K562 (cell line): ENCODE results near the gene SENP3. TPM values are rescaled to one million over a fixed set of nuclear protein-coding genes. Genes with fewer than 3 reads are reported as not detected.

Experiments used
- DACH1 ChIP-seq: fragments of 450-650 bp; IDR thresholded peaks from 2 replicates; pipeline ENCODE4 v1.6.1; 2018; ENCODE audit not compliant: partially characterized antibody
- ETV5 ChIP-seq: sonication (generic); formaldehyde crosslinking; IDR thresholded peaks from 2 replicates; pipeline ENCODE4 v1.4.0; 2020; ENCODE audit warnings: low read depth, mild to moderate bottlenecking, missing genetic modification reagents
- EWSR1 ChIP-seq: fragments of 450-650 bp; IDR thresholded peaks from 2 replicates; pipeline ENCODE4 v1.6.1; 2018; ENCODE audit warnings: borderline replicate concordance, mild to moderate bottlenecking, low read depth, moderate library complexity; ENCODE audit not compliant: partially characterized antibody
- HES1 ChIP-seq: fragments of 450-650 bp; IDR thresholded peaks from 2 replicates; pipeline ENCODE4 v1.6.1; 2016; ENCODE audit warnings: low read depth, mild to moderate bottlenecking, moderate library complexity
- HMGN3 ChIP-seq: IDR thresholded peaks from 2 replicates; pipeline ENCODE4 v1.6.1; 2011; ENCODE audit warnings: borderline replicate concordance, low read depth, mild to moderate bottlenecking, mixed read lengths, low read length; ENCODE audit not compliant: insufficient read length; ENCODE audit errors: extremely low read depth
- MCM2 ChIP-seq: fragments of 450-650 bp; IDR thresholded peaks from 2 replicates; pipeline ENCODE4 v1.6.1; 2017; ENCODE audit warnings: low read depth, mild to moderate bottlenecking
- RBM39 ChIP-seq: fragments of 200-400 bp; formaldehyde crosslinking; optimal IDR thresholded peaks from 2 replicates; pipeline ENCODE3; 2018; ENCODE audit warnings: low read depth, low read length
- REST ChIP-seq, 2 experiments: fragments of 450-650 bp; formaldehyde crosslinking in 1 of 2; IDR thresholded peaks; 2 replicates each; pipeline versions ENCODE4 v1.4.0 to v1.6.1; 2014 to 2020; ENCODE audit warnings: mild to moderate bottlenecking in 2 of 2, borderline replicate concordance in 1 of 2, low read depth in 1 of 2
- STAG1 ChIP-seq: sonication (generic); formaldehyde crosslinking; IDR thresholded peaks from 2 replicates; pipeline ENCODE4 v1.5.0; 2020; ENCODE audit warnings: missing genetic modification reagents, borderline replicate concordance
- TBL1XR1 ChIP-seq, 2 experiments: IDR thresholded peaks; 2 replicates each; pipeline ENCODE4 v1.6.1; 2012; ENCODE audit warnings: improper control_type of control experiment in 2 of 2, low read length in 2 of 2, mild to moderate bottlenecking in 1 of 2
- ZNF699 ChIP-seq: fragments of 250-450 bp; sonication (Bioruptor Pico); IDR thresholded peaks from 2 replicates; pipeline ENCODE4 v1.8.0; 2021; ENCODE audit warnings: mild to moderate bottlenecking, moderate library complexity; ENCODE audit not compliant: insufficient replicate concordance
- polyA plus RNA-seq, 8 experiments: library from polyadenylated mRNA; depleted of rRNA in 4 of 8; stranded (reverse) in 5 of 8; unstranded in 3 of 8; fragments of >200 nt; fragmentation: Nextera tagmentation in 2 of 8; fragmentation: Illumina TruSeq in 1 of 8; extraction: Ambion mirVana in 2 of 8; extraction: Trizol in 1 of 8; gene quantifications; 2 replicates each; pipeline versions ENCODE4 v1.2.1 to v1.2.3, GENCODE V29; 2011 to 2014; ENCODE audit warnings: inconsistent platforms in 1 of 8, missing spikeins in 1 of 8
- total RNA-seq, 7 experiments: library from RNA; depleted of rRNA in 6 of 7; stranded (reverse); fragments of >200 nt in 6 of 7; fragmentation: Illumina TruSeq in 2 of 7; extraction: Trizol in 2 of 7; gene quantifications; 2 replicates each; pipeline versions ENCODE4 v1.2.1 to v1.2.3, GENCODE V29; 2011 to 2021; ENCODE audit warnings: low replicate concordance in 1 of 7
- TF ChIP-seq, protein P1 (sequence below): IDR thresholded peaks from 2 replicates; pipeline ENCODE4 v1.6.1; 2016; ENCODE audit warnings: missing genetic modification characterization, missing compliant biosample characterization

Gene SENP3
- total and polyA plus RNA-seq, 9 of the 15 experiments (the other 6 are each of a cell fraction or from before 2014, with no cell fraction given), result 0.63 to 102 (median 78.8) TPM

- TF ChIP-seq EWSR1 (peak; percentile 67), ETV5 (CRISPR knock-in tag) (no peak), DACH1 (no peak), RBM39 (no peak), REST (IDR thresholded peaks at IDR 0.05; ENCODE audit: borderline replicate concordance) (no peak), REST (CRISPR knock-in tag; IDR thresholded peaks at IDR 0.05; ENCODE audit: low read depth) (no peak), HES1 (no peak), STAG1 (no peak), MCM2 (no peak), TBL1XR1 (IDR thresholded peaks at IDR 0.05; ENCODE audit: low read length in 2 of 2) (peak in 1 of 2 experiments; percentile 23; a peak in 1 of 4 replicates), ZNF699 (no peak), HMGN3 (peak; percentile 77)
- TF ChIP-seq, protein P1, sequence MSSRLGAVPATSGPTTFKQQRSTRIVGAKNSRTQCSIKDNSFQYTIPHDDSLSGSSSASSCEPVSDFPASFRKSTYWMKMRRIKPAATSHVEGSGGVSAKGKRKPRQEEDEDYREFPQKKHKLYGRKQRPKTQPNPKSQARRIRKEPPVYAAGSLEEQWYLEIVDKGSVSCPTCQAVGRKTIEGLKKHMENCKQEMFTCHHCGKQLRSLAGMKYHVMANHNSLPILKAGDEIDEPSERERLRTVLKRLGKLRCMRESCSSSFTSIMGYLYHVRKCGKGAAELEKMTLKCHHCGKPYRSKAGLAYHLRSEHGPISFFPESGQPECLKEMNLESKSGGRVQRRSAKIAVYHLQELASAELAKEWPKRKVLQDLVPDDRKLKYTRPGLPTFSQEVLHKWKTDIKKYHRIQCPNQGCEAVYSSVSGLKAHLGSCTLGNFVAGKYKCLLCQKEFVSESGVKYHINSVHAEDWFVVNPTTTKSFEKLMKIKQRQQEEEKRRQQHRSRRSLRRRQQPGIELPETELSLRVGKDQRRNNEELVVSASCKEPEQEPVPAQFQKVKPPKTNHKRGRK, result no peak
Measured at GRCh38 chr17:7572588-7573323, 11.0 kb downstream of the SENP3 start (continued).
